ENCODE measurements around the gene LLCFC1.
"Not testable (repeated sequence)": the region's sequence is repeated elsewhere in the genome, so short reads cannot be mapped to it uniquely, and the experiment has no call there.

The LLCFC1 gene

GRCh38 chr7:142943706-142944268 lies 4.5 kb downstream of the LLCFC1 start:
- FAIRE-seq, result no peak

- no peak for FAIRE-seq
These were observed 5.7 kb downstream of the LLCFC1 start for GRCh38 chr7:142945001-142945400.

GRCh38 chr7:142948603-142949002 lies 9.3 kb downstream of the LLCFC1 start:
- FAIRE-seq, result no peak

- no peak for FAIRE-seq
These were observed 11.0 kb downstream of the LLCFC1 start for GRCh38 chr7:142950235-142950634.

GRCh38 chr7:142954680-142955268 lies 15.5 kb downstream of the LLCFC1 start:
- no peak for FAIRE-seq

- no peak for FAIRE-seq
These were observed 17.8 kb downstream of the LLCFC1 start for GRCh38 chr7:142956951-142957623.

GRCh38 chr7:142957723-142958122 lies 18.4 kb downstream of the LLCFC1 start:
- no peak for FAIRE-seq

- no peak for FAIRE-seq
These were observed 19.9 kb downstream of the LLCFC1 start for GRCh38 chr7:142959202-142959601.

- FAIRE-seq, result no peak
These were observed 21.8 kb downstream of the LLCFC1 start for GRCh38 chr7:142960955-142961512.

GRCh38 chr7:142961595-142961972 lies 22.3 kb downstream of the LLCFC1 start:
- no peak for FAIRE-seq

GRCh38 chr7:142961973-142962926 lies 23.0 kb downstream of the LLCFC1 start, which contains the start of gene KEL:
Gene KEL, minus strand, starts transcription at chr7:142962363. Its CDS starts 157 bp downstream, at chr7:142962206.
- FAIRE-seq, result no peak

GRCh38 chr7:142962991-142963390 lies 23.7 kb downstream of the LLCFC1 start:
- no peak for FAIRE-seq

GRCh38 chr7:142963993-142964392 lies 24.7 kb downstream of the LLCFC1 start:
- FAIRE-seq, result no peak

GRCh38 chr7:142964502-142965246 lies 25.4 kb downstream of the LLCFC1 start:
- FAIRE-seq, result no peak

GRCh38 chr7:142968229-142968628 lies 28.9 kb downstream of the LLCFC1 start:
- no peak for FAIRE-seq

- no peak for FAIRE-seq
These were observed 29.9 kb downstream of the LLCFC1 start for GRCh38 chr7:142969183-142969582.

GRCh38 chr7:142974626-142975025 lies 35.3 kb downstream of the LLCFC1 start:
- FAIRE-seq, result no peak

GRCh38 chr7:142978402-142978801 lies 39.1 kb downstream of the LLCFC1 start:
- not testable (repeated sequence) for FAIRE-seq

GRCh38 chr7:142983825-142984224 lies 44.5 kb downstream of the LLCFC1 start:
- FAIRE-seq, result no peak

GRCh38 chr7:142984297-142984696 lies 45.0 kb downstream of the LLCFC1 start:
- FAIRE-seq, result no peak
